SU-DHL-6 (cell line): ENCODE data around the gene PLIN3.

ENCODE experiments used
- EZH2phosphoT487 ChIP-seq: fragments of 200-600 bp; sonication (generic), shearing (Covaris generic); conservative IDR thresholded peaks from 2 replicates; pipeline ENCODE4 v1.6.1; 2018; ENCODE audit warnings: mild to moderate bottlenecking, antibody characterized with exemption, low read length, moderate library complexity, mixed read lengths
- TF ChIP-seq, protein P1 (sequence below): fragments of 200-600 bp; sonication (generic); IDR thresholded peaks from one replicate; pipeline ENCODE4 v1.5.1; 2017; ENCODE audit warnings: antibody characterized with exemption, mild to moderate bottlenecking, low read length, moderate library complexity; ENCODE audit not compliant: insufficient read depth, poor library complexity, severe bottlenecking

DNA sequence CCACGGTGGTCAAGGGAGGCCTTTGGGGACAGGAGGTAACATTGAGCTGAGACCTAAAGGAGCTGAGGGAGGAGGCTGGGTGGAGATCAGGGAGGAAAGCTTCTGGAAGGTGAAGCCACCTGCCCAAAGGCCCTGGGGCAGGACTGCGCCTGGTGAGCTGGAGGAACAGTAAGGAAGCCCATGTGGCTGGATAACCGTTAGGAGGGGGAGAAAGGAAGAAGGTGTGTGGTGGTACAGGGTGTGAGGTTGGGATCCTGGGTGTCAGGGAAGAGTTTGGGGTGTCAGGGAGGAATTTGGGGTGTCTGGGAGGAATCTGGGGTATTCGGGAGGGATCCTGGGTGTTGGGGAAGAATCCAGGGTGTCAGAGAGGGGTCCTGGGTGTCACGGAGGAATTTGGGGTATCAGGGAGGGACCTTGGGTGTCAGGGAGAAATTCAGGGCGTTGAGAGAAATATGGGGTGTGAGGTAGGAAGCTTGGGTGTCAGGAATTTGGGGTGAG lies 36.6 kb downstream of the PLIN3 start:
- no peak for TF ChIP-seq EZH2phosphoT487
- TF ChIP-seq, protein P1, sequence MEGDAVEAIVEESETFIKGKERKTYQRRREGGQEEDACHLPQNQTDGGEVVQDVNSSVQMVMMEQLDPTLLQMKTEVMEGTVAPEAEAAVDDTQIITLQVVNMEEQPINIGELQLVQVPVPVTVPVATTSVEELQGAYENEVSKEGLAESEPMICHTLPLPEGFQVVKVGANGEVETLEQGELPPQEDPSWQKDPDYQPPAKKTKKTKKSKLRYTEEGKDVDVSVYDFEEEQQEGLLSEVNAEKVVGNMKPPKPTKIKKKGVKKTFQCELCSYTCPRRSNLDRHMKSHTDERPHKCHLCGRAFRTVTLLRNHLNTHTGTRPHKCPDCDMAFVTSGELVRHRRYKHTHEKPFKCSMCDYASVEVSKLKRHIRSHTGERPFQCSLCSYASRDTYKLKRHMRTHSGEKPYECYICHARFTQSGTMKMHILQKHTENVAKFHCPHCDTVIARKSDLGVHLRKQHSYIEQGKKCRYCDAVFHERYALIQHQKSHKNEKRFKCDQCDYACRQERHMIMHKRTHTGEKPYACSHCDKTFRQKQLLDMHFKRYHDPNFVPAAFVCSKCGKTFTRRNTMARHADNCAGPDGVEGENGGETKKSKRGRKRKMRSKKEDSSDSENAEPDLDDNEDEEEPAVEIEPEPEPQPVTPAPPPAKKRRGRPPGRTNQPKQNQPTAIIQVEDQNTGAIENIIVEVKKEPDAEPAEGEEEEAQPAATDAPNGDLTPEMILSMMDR = no peak
